RCC 7860 (cell line): Measurements from ENCODE around the gene GPATCH8.
"Not testable (repeated sequence)": the region's sequence is repeated elsewhere in the genome, so short reads cannot be mapped to it uniquely, and the experiment has no call there.

Source experiments
- DNase-seq: peaks from one replicate; pipeline ENCODE4 v3.0.0-alpha.2; 2015; ENCODE audit warnings: low spot score
- FAIRE-seq: peaks from 2 replicates; lab custom pipeline; 2012; peaks lifted over from hg19 to GRCh38; lab: Jason Lieb, UNC

Gene GPATCH8

DNA sequence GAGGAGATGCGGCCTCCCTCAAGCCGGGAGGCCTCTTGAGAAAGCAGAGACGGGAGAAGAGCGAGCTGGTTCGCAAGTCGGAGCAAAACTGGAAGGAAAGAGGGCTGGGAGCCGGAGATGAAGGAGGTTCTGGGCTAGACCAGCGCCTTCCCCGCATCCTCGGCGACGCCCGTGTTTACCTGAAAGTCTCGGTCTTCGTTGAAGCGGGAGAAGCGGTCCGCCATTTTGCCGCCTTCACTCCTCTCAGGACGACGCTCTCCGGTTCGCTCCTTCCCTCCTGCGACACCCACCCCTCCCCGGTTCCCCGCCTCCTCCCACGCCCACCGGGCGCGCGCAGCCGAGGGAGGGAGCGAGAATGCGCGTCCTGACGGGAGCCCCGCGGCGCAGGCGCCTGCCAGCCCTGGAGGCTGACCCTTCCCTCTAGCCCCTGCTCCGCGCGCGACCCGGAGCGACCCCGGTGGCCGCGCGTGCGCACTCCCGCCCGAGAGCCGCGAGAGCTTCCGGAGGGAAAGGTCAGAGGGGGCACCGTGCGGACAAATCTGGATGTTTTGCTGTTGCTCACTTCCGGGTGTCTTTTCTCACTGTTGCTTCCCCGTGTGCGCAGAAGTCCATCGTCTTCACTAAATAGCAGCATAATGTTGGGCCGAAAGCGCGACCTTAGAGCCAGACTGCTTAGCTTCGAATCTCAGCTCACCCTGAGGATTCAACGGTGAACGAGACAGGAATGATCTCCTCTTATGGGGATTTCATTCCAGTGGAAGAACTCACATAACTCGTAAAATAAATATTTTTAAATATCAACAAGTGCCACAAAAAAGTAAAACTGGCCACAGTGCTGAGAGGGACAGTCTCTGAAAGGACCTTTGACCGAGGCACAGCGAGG lies at the start of gene GPATCH8:
TSS of gene GPATCH8 (minus strand) at position 260 of the 883 bp plus-strand sequence. CDS start at position 224, 36 bp downstream.
- FAIRE-seq (no peak), DNase-seq (peak; percentile 87)

DNA sequence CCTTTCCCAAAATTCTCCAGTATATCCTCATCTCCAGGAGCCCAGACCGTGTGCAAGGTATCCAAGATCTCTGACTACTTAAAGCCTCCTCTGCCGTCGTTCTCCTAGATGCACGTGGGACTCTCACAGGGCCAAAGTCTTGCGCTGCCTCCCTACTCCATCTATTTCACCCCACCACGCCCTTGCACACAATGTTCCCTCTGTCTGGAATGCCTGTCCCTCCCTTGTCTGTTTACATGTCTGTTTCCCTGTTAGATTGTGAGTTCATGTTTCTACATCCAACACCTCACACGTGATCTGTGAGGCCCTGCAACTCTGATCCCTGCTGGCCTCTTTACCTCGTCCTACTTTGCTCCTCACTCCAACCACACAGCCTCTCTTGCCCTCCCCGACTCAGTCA lies 49.2 kb upstream of the GPATCH8 start:
- FAIRE-seq (no peak), DNase-seq (no peak)

DNA sequence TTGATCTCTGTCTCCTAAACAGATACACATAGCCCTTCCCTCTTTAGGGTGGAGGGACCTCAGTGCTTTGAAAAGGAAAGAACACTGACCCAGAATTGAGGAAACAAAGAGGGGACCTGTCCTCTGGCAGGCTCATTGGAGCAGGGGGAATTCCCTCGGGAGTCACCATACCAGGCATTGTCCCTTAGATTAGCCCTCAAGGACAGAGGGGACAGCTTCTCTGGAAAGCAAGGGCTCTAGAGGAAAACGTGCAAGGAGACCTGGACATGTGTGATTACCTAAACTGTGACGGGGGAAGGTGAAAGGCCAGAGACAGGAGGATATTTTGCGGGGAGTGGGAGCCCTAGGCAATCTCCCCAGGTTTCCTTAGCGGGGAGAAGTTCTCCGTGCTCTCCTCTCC lies 46.5 kb upstream of the GPATCH8 start:
- FAIRE-seq (no peak), DNase-seq (no peak)

DNA sequence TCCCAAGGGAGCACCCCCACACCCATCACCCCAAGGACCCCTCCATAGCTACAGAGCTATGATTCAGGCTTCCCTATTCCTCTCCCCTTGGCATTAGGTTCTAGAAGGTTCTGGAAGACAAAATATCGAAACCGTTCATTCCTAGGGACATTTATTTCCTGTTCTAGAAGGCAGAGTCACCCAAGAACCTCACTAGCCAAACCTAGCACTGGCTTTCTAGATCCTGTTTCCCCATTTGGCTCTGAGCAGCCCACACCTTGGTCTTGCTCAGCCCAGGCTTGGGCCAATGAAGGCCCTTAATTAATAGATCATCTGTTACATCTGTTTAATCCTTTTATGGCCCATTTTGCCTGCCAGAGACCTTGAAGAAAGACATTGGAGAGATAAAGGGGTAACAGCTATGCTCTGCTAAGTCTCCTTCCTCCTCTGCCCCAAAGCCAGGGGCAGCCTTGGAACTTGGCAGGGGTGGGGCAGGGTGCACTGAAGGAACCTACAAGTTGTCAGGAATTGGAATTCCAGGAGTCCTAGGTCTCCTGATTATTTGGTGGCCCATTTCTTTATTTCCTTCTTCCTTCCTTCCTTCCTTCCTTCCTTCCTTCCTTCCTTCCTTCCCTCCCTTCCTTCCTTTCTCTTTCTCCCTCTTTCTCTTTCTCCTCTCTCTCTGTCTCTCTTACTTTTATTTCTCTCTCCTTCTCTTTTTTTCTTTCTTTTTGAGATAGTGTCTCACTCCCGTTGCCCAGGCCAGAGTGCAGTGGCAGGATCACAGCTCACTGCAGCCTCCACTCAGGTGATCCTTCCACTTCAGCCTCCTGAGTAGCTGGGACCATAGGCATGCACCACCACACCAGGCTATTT lies 45.4 kb upstream of the GPATCH8 start:
- DNase-seq (no peak), FAIRE-seq (no peak)

DNA sequence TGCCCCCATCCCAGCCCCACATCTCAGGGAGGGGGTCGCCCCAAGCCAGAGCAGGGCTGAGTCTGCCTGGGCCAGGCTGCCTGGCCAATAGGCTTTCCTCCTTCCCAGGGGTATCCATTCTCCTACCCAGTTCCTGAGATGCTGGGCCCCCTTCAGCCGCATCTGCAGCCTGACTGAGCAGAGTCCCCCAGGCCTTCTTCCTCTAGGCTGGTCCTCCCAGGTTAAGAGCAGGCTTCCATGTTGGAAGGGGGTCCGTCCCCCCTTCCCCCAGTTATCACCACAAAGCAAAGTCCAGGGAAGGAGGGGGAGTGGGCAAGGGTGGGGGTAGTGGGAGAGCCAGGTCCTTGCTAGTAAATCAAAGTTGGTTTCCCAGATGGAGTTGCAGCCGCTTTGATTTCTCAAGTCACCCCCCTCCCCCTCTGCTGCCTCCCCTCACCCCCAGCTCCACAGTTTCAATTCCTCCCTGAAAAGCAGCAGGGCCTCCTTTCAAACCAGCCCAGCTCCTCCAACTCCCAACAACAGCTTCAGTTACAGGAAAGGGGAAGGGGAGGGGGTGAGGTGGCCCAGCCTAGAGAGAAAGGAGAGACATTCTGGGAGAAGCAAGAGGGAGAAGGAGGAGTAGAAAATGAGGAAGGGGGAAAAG lies 44.5 kb upstream of the GPATCH8 start:
- no peak for DNase-seq
- FAIRE-seq = no peak

DNA sequence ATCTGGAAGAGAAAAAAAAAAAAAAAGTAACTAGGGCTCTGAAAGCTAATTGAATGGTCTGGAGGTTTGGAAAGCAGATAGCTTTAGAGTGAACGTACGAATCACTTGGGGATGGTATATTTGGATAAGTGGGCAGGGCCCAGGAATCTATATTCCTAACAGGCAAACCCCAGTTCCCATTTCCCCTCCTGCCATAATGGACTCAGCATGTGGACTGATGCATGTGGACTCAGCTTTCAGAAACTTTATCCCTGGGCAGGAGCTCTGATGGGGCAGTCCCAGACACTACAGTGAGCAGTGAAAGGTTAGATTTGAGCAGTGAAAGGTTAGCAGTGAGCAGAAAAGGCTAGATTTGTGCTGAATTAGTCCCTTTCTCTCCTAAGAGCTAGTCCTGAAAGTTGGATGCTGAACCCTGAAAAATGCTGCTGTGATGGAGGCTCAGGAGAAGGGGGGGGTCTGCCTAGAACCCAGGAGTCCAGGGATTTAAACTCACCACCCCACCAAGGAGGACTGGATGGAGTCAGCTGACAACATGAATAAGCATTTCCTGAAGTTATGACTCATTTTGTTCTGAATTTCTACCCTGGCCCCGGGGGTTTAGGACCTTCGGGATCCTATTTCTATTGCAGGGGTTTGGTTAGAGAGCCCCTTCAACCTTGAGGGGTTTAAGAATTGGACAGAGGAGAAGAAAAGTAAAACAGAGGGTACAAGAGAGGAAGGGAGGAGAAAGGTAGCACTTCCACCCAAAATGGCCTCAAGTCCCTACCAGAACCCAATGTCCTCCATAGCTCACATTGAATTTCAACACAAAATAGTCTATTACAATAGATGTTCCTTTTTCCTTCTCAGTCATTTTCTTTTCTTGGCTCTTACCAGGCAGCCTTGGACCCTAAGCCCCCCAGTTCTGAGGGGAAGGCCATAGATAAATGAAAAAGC lies 43.7 kb upstream of the GPATCH8 start:
- FAIRE-seq (no peak), DNase-seq (peak; percentile 31)

DNA sequence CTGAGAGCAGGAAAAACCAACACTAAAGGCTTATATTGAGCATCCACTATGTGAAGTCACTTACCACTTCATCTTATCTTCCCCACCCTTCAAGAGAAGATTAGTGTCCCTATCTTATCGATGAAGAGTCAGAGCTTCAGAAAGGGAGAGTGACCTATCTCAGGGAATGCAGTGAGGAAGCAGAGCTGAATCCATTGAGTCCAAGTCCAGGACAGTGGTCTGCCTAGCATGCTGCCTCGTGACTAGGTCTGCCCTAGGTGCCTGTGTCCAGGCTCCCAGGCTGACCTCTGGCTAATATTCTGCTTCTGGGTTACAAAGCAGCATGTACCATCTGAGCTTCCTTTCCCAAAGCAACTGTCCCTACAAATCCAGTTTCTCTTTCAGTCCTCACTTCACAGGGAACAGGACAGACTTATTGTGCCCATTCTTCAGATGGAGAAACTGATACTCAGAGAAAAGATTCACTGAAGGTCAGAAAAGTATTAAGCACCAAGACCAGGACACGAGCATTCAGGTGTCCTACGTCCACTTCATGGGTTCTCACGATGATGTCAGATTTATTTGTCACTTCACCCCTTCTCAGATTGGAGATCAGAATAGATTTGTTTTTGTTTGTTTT lies 40.8 kb upstream of the GPATCH8 start:
- FAIRE-seq = no peak
- no peak for DNase-seq

DNA sequence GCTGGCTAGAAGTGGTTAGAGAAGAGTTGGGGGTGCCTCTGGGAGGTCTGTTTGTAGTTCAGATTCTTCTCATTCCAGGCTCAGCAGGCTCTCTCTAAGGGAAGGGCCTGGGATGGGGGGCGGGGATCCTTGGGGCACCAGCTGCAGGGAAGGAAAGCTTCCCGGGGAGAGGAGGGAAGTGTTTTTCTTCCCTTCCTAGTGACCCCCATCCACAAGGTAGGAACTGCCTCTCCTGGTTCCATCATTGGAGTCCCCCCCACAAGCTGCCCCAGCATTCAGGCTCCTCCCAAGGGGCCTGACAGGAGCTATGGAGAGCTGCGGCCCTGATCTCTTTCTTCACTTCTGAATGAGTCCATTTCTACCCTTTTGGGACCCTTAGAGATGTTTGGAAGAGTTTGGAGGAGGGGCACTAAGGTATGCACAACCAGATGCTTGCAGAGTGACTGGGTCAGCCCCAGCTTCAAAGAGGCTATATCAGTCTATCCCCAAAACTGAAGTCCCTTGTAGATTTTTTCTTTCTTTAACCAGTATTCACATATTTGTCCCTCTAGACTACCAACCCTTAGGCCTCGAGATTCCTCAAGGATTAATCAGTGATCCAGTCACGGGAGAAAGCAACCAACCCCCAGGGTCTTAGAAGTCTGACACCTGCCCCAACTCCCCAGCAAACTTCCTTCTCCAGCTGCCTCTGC lies 40.2 kb upstream of the GPATCH8 start:
- peak; percentile 85 for FAIRE-seq
- DNase-seq = peak; percentile 90

DNA sequence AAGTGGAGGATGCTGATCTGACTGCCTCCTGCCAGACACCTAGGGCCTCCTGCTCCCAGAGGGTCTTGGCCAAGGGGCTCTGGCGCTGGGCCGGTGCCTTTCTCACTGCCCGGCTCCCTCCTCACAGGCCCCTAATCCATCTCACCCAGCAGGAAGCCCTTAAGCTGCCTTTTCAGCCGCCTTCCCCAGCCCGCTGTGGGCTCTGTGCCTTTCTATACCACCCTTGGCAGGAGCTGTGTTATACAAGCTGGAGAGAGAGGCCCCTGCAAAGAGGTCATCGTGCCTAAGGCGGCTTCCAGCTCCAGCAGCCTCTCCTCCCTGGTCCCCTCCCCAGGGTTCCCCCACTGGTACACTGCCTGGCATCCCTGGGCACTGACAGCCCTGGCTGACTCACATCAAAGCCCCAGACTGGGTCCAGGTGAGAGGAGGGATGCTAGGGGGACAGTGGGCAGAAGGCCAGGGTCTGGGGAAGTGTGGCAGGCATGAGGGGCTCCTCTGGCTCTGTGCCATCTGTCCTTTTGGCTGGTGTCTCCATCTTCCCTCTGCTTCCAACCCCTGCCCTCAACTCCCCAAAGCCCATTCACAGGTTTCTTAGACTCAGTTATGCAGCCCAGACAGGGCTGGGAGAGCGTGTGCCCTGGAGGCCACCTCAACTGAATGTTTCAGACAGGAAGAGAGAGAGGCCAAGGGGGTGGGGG lies 38.8 kb upstream of the GPATCH8 start:
- DNase-seq = no peak
- FAIRE-seq = no peak

DNA sequence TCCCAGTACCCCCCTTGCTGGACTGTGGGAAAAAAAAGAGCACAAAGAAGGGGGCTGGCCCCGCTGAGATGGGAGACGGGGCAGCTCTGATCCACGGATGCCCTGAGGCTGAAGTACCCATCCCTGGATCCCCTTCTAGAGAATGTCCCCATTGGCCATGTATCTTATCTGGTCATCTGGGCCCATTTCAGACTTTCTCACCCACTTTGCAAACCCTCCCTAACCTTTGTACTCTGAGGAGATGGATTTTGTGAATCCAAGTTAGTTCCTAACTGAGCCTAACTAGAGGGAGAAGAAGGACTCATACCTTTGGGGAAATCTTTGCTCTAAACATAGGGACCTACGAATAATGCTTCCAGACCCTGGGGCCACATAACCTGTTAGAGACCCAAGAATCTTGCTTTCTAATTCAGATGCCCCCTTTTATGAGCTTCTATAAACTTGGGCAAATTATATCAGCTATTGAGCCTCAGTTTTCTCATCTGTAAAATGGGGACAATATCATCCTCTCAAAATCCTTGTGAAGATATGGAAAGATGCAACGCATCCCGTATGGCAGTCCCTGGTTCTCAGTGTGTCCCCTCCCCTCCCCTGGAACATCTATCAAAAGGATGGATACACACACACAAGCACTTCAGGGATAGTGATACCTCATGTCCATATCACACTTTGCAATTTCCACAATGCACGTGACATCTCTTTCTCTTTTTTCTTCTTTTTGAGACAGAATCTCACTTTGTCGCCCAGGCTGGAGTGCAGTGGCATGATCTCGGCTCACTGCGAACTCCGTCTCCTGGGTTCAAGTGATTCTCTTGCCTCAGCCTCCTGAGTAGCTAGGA lies 37.3 kb upstream of the GPATCH8 start:
- DNase-seq (no peak), FAIRE-seq (no peak)

DNA sequence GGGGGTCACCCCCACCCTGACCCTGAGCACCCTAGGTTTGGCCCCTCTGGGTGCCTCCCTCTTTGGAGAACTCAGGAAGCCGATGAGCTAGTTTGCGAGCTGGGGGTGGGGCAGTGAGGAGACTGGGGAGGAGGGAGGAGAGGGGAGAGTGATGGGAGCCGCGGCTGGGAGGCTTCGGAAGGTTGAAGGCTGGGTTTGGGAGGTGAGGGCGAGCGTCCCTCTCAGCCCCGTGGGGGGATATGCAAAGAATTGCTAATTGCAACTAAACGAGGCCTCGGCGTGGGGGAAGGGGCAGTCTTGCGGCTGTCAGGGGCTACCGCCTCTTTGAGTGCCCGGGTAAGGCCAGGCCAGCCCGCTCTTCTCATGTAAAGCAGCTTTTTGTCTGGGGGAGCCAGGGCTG lies 36.5 kb upstream of the GPATCH8 start:
- FAIRE-seq = no peak
- no peak for DNase-seq

DNA sequence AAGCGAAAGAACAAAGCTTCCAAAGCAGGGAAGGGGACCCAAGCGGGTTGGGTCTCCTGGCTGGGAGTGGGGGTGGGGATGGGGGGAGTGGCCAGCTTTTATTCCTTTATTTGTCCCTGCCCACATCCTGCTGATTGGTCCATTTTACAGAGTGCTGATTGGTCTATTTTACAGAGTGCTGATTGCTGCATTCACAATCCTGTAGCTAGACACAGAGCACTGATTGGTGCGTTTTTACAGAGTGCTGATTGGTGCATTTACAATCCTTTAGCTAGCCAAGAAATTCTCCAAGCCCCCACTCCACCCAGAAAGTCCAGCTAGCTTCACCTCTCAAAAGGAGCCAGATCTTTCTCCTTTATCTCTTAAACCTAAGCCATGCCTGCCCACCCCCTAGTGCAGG lies 34.7 kb upstream of the GPATCH8 start:
- not testable (repeated sequence) for FAIRE-seq, DNase-seq

DNA sequence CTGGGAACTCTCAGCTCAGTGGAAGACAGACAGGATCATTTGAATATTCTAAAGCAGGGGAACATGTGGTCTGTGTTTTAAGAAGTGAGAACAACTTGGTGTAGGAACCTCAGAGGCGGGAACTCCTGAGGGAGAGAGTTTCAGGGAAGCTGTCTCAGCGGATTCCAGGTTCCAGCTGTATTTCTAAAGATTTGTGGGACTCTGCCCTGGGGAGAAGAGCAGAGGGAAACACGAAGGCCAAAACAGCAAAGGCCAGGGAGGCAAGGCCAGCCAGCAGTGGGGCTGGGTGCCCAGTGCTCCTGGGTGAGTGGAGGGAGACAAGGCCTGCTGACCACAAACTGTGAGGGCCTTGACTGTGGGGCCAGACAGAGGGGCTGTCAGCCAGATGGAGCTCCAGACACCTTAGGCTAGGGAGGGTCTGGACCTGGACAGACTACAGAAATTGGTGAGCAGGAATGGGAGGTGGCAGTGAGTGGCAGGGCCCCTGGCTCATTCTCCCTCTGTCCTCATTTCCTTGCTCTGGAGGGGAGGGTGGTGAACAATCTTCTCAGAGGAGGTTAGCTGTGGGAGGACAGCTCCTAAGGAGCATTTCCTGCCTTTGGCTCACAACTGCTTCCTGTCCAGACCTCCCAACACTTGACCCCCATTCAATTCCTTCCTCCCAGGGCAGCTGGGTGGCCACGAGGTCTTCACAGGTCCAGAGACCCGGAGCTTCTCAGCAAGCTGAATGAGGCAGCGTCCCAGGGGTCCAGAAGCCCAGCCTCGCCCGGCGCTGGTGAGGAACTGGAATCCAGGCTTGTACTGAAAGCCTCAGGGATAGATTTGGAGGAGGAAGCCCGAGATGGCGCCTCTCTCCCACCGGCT lies 33.1 kb upstream of the GPATCH8 start:
- DNase-seq (no peak), FAIRE-seq (no peak)

DNA sequence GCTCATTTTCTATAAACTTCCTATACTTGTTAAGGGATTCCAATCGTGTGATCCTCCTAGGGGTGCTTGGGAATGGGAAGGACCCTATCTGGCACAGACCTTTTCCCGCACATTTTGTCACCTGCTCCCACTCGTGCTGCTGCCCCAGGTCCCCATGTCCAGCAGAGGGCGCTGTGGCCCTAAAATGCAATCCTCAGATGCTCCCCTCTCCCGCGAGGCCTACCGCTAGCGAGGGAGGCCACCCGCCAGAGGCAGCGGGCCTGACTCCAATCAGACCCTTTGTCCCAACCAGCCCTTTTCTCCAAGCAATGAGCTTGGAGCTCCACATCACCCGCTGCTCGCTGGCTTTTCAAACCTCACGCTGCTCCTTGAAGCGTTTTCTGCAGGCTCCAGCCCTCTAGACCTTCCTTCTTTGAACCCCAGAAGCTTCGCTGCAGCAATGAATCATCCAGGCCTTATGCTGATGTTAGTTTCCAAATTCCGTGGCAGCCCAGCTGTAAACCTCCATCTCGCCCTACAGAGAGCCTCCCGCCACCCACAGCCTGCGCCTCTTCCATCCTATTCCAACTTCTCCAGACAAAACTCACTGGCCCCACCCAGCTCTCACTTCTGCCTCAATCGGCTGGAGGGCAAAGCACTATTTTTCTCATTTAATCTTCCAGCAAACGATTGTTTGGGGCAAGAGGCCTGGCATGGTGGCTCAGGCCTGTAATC lies 30.5 kb upstream of the GPATCH8 start:
- FAIRE-seq = no peak
- DNase-seq = peak; percentile 58

DNA sequence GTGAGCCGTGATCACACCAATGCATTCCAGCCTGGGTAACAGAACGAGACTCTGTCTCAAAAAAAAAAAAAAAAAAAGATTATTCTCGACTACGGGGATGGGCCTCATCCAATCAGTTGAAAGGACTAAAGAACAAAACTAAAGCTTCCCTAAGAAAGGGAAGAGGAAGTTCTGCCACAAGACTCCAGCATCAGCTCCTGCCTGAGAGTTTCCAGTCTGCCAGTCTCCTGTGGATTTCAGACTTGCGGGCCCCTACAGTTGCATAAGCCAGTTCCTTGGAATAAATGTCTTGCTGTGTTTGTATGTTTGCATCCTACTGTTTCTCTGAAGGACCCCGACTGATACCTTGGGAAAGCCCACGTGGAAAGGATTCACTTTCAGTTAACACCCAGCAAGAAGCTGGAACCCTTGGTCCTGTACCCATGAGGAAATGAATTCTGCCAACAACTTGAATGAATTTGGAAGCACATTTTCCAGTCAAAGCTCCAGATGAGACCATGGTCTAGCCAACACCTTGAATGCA lies 27.8 kb upstream of the GPATCH8 start:
- FAIRE-seq (no peak), DNase-seq (no peak)

DNA sequence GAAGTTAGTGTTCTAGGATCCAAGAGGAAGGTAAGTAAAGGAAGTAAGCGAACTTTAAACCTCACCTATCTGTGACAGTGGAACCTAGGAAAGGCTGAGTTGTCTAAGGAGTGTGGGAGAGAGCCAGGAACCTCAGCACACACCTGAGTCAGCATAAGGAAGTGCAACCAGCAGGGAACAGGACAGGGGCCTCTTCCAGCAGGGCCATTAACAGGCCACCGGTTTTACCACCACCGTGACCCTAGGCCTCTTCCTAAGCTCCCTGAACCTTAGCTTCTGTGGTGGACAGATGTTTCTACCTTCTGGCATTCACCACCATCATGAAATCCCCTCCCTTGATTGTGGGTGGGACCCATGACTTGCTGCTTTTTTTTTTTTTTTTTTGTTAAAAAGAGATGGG lies 26.7 kb upstream of the GPATCH8 start:
- DNase-seq (peak; percentile 25), FAIRE-seq (no peak)
